SK-N-SH (cell line): ENCODE results near the gene NSD1. TPM values are rescaled to one million over a fixed set of nuclear protein-coding genes. Genes with fewer than 3 reads are reported as not detected.

Experiments used
- CTCF ChIA-PET: fragments of 300-600, 350-600 bp; formaldehyde crosslinking; extraction: SDS; loops from one replicate; lab custom pipeline; 2021; lab: Yijun Ruan, JAX
- POLR2A ChIA-PET: fragments of 350-600 bp; sonication (Branson Sonifier 250); formaldehyde crosslinking; extraction: SDS; loops from one replicate; lab custom pipeline; 2020; ENCODE audit warnings: antibody characterized with exemption, inconsistent platforms; lab: Yijun Ruan, JAX
- DNase-seq: peaks from one replicate; pipeline ENCODE4 v3.0.0; 2012
- H2AFZ ChIP-seq: fragments of 200-600 bp; sonication (generic); 2 replicates; pipeline ENCODE4 v1.8.1; 2016; ENCODE audit warnings: antibody characterized with exemption, mild to moderate bottlenecking, low read depth
- H3F3A ChIP-seq: fragments of 200-600 bp; sonication (generic); replicated peaks from 2 replicates; pipeline ENCODE3; 2016; ENCODE audit warnings: antibody characterized with exemption, mild to moderate bottlenecking; ENCODE audit not compliant: insufficient read depth
- H3K27ac ChIP-seq, 2 experiments: fragments of 200-500 bp in 1 of 2; fragments of 200-600 bp in 1 of 2; sonication (Bioruptor generic) in 1 of 2; sonication (generic), shearing (Covaris generic) in 1 of 2; 2 replicates each; pipeline versions ENCODE4 v1.5.1 to v1.6.1; 2014 to 2016; ENCODE audit warnings: low read depth in 2 of 2, inconsistent platforms in 1 of 2, low read length in 1 of 2, mild to moderate bottlenecking in 1 of 2, mixed read lengths in 1 of 2
- H3K27me3 ChIP-seq: fragments of 200-600 bp; sonication (generic), shearing (Covaris generic); 2 replicates; pipeline ENCODE4 v1.6.1; 2016; ENCODE audit warnings: mixed run types; ENCODE audit not compliant: insufficient read depth
- H3K36me3 ChIP-seq, 2 experiments: fragments of 200-500 bp in 1 of 2; fragments of 200-600 bp in 1 of 2; sonication (Bioruptor generic) in 1 of 2; sonication (generic) in 1 of 2; replicated peaks in 1 of 2; 2 replicates each; pipeline versions ENCODE3 to v1.5.1; 2014 to 2016; ENCODE audit warnings: low read length in 1 of 2, mild to moderate bottlenecking in 1 of 2; ENCODE audit not compliant: insufficient read depth in 2 of 2, control insufficient read depth in 1 of 2
- H3K4me1 ChIP-seq, 2 experiments: fragments of 200-500 bp in 1 of 2; fragments of 200-600 bp in 1 of 2; sonication (Bioruptor generic) in 1 of 2; sonication (generic), shearing (Covaris generic) in 1 of 2; 2 replicates each; pipeline versions ENCODE4 v1.5.1 to v1.6.1; 2014 to 2016; ENCODE audit warnings: low read depth in 1 of 2, low read length in 1 of 2, mixed run types in 1 of 2; ENCODE audit not compliant: insufficient read depth in 2 of 2, control insufficient read depth in 1 of 2
- H3K4me2 ChIP-seq: fragments of 200-600 bp; sonication (generic), shearing (Covaris generic); 2 replicates; pipeline ENCODE4 v1.6.1; 2017; ENCODE audit warnings: mixed run types
- H3K4me3 ChIP-seq, 2 experiments: fragments of 200-500 bp in 1 of 2; fragments of 200-600 bp in 1 of 2; sonication (Bioruptor generic) in 1 of 2; sonication (generic), shearing (Covaris generic) in 1 of 2; 2 replicates each; pipeline versions ENCODE4 v1.5.1 to v1.8.1; 2014 to 2016; ENCODE audit warnings: low read depth in 2 of 2, inconsistent platforms in 1 of 2, low read length in 1 of 2, mild to moderate bottlenecking in 1 of 2, mixed read lengths in 1 of 2, moderate library complexity in 1 of 2
- H3K79me2 ChIP-seq: fragments of 200-600 bp; sonication (generic); 2 replicates; pipeline ENCODE4 v1.8.1; 2017; ENCODE audit warnings: mild to moderate bottlenecking; ENCODE audit not compliant: insufficient read depth
- H3K9ac ChIP-seq: fragments of 200-600 bp; sonication (generic); 2 replicates; pipeline ENCODE4 v1.6.1; 2017; ENCODE audit warnings: mixed run types
- H3K9me2 ChIP-seq: fragments of 200-600 bp; sonication (generic); 2 replicates; pipeline ENCODE4 v1.6.1; 2017; ENCODE audit warnings: mixed run types
- H3K9me3 ChIP-seq: fragments of 200-600 bp; sonication (generic); 2 replicates; pipeline ENCODE4 v1.6.1; 2017; ENCODE audit warnings: mixed run types, mild to moderate bottlenecking, moderate library complexity
- H4K20me1 ChIP-seq: fragments of 200-600 bp; sonication (generic); 2 replicates; pipeline ENCODE4 v1.6.1; 2017; ENCODE audit warnings: mild to moderate bottlenecking, mixed run types; ENCODE audit not compliant: insufficient read depth
- CTCF ChIP-seq: fragments of 200-600 bp; sonication (generic); IDR thresholded peaks from 2 replicates; pipeline ENCODE4 v1.6.1; 2017; ENCODE audit warnings: antibody characterized with exemption, mild to moderate bottlenecking, moderate library complexity
- ELF1 ChIP-seq: IDR thresholded peaks from 2 replicates; pipeline ENCODE4 v1.4.0; 2012
- EZH2phosphoT487 ChIP-seq: fragments of 200-600 bp; sonication (generic); IDR thresholded peaks from 2 replicates; pipeline ENCODE4 v1.6.1; 2017; ENCODE audit warnings: low read depth, mixed run types, mild to moderate bottlenecking, antibody characterized with exemption, moderate library complexity, borderline replicate concordance
- GABPA ChIP-seq: IDR thresholded peaks from 2 replicates; pipeline ENCODE4 v1.4.0; 2012; ENCODE audit warnings: low read depth, mild to moderate bottlenecking
- GATA2 ChIP-seq: sonication (generic); formaldehyde crosslinking; IDR thresholded peaks from 2 replicates; pipeline ENCODE4 v1.5.0; 2020; ENCODE audit warnings: mild to moderate bottlenecking, missing genetic modification reagents
- JUND ChIP-seq: IDR thresholded peaks from 2 replicates; pipeline ENCODE4 v1.4.0; 2012
- MXI1 ChIP-seq: IDR thresholded peaks from 2 replicates; pipeline ENCODE4 v1.6.1; 2012; ENCODE audit warnings: mild to moderate bottlenecking, low read depth, low read length, improper control_type of control experiment
- REST ChIP-seq: IDR thresholded peaks from 2 replicates; pipeline ENCODE4 v1.6.1; 2012; ENCODE audit warnings: mild to moderate bottlenecking, low read depth, low read length, moderate library complexity
- SIN3A ChIP-seq: IDR thresholded peaks from 2 replicates; pipeline ENCODE4 v1.6.1; 2012; ENCODE audit warnings: low read depth, mild to moderate bottlenecking, low read length, moderate library complexity, borderline replicate concordance
- SMC3 ChIP-seq: IDR thresholded peaks from 2 replicates; pipeline ENCODE4 v1.6.1; 2012; ENCODE audit warnings: low read depth, low read length, improper control_type of control experiment
- USF2 ChIP-seq: fragments of 150-350 bp; IDR thresholded peaks from 2 replicates; pipeline ENCODE4 v1.6.1; 2017; ENCODE audit warnings: antibody characterized with exemption, low read length, low read depth, borderline replicate concordance
- YY1 ChIP-seq: IDR thresholded peaks from 2 replicates; pipeline ENCODE4 v1.4.0; 2012; ENCODE audit warnings: low read depth, mild to moderate bottlenecking
- WGBS: methylation state at CpG from one replicate; pipeline ENCODE4 v1.1.6; 2017; ENCODE audit warnings: low lambda C conversion rate; 5-methylcytosine and 5-hydroxymethylcytosine counted together
- polyA plus RNA-seq, 3 experiments: library from polyadenylated mRNA; depleted of rRNA; stranded (reverse); fragments of >200 nt; gene quantifications; 2 replicates each; pipeline ENCODE4 v1.2.3, GENCODE V29; 2012

NSD1 gene
- polyA plus RNA-seq, 1 of the 3 experiments (the other 2 are of a cell fraction): 6.7 TPM

GRCh38 chr5:177346820-177347219 lies 213.2 kb downstream of the NSD1 start (continued):
- TF ChIP-seq REST: no peak
- TF ChIP-seq SMC3: no peak
- no peak for TF ChIP-seq YY1
- TF ChIP-seq MXI1: no peak

- POLR2A ChIA-PET: no interaction called here
- no peak overlapping the region for H3K4me2 ChIP-seq
- H3K4me1 ChIP-seq: peaks cover 5 to 23% of the 10 kb centered on the region in 2 experiments; a peak in 3 of 4 replicates
- DNase-seq: no peak
- no peak overlapping the region for H2AFZ ChIP-seq
- H3K36me3 ChIP-seq: peaks cover 16 to 30% of the 10 kb centered on the region in 2 experiments
- H4K20me1 ChIP-seq: peaks cover 15% of the 10 kb centered on the region; the same call in 1 of the 2 replicates
- no peaks in the 10 kb centered on the region for H3F3A ChIP-seq
- H3K9ac ChIP-seq: no peak overlapping the region
- no peak overlapping the region for H3K27ac ChIP-seq
- WGBS: 93% methylated on average over 4 of the region's 4 CpGs
- no peak for TF ChIP-seq CTCF
- no peak for TF ChIP-seq SIN3A
- no peak for TF ChIP-seq ELF1
- no peak for TF ChIP-seq EZH2phosphoT487
- TF ChIP-seq GABPA: no peak
- no peak for TF ChIP-seq GATA2 (CRISPR knock-in tag)
- no peak for TF ChIP-seq SMC3
- TF ChIP-seq YY1: no peak
- no peak for TF ChIP-seq JUND
- TF ChIP-seq USF2: no peak
- CTCF ChIA-PET: interaction anchor here (1.0 kb wide), 1 partner anchor 11 kb away, joined by 3 read pairs; no protein-coding TSS in a partner anchor
- H3K9me2 ChIP-seq: no peaks in the 10 kb centered on the region
- no peaks in the 10 kb centered on the region for H3K9me3 ChIP-seq
- H3K27me3 ChIP-seq: no peaks in the 10 kb centered on the region
- H3K79me2 ChIP-seq: peaks cover 88% of the 10 kb centered on the region
- H3K4me3 ChIP-seq: no peak overlapping the region
Observed at GRCh38 chr5:177347699-177348098, 214.1 kb downstream of the NSD1 start.
